Measurements from ENCODE around the gene IGSF8. TPM values are rescaled to one million over a fixed set of nuclear protein-coding genes. Genes with fewer than 3 reads are reported as not detected.
A peak's percentile ranks its signal among the peaks of the same experiment; 100 is the strongest.

Gene IGSF8
- total RNA-seq, 1 donor from 2014 or later, result 20.4 TPM

- no peak for DNase-seq (ENCODE audit: low spot score)
These were observed 11.2 kb downstream of the IGSF8 start for GRCh38 chr1:160087118-160087662.

- DNase-seq (ENCODE audit: low spot score), result no peak
These were observed 11.9 kb downstream of the IGSF8 start for GRCh38 chr1:160086456-160086892.

- no peak for DNase-seq (ENCODE audit: low spot score)
These were observed 12.5 kb downstream of the IGSF8 start for GRCh38 chr1:160085686-160086455.

GRCh38 chr1:160084771-160085321 is 13.6 kb downstream of the IGSF8 start:
- DNase-seq (ENCODE audit: low spot score), result no peak

- DNase-seq (ENCODE audit: low spot score), result no peak
These were observed 14.2 kb downstream of the IGSF8 start for GRCh38 chr1:160083968-160084770.

GRCh38 chr1:160082926-160083325 is 15.5 kb downstream of the IGSF8 start:
- DNase-seq (ENCODE audit: low spot score), result no peak

- no peak for DNase-seq (ENCODE audit: low spot score)
These were observed 15.9 kb downstream of the IGSF8 start for GRCh38 chr1:160082487-160082886.

- DNase-seq (ENCODE audit: low spot score), result no peak
These were observed 17.0 kb downstream of the IGSF8 start, which contains the start of gene KCNJ9 for GRCh38 chr1:160081261-160081936. TSS of gene KCNJ9 (plus strand) at chr1:160081538. CDS start at chr1:160084031, 2,493 bp downstream.

GRCh38 chr1:160080381-160081100 is 17.9 kb downstream of the IGSF8 start:
- no peak for DNase-seq (ENCODE audit: low spot score)

GRCh38 chr1:160079448-160079847 is 19.0 kb downstream of the IGSF8 start:
- DNase-seq (ENCODE audit: low spot score), result no peak

GRCh38 chr1:160078512-160079195 is 19.8 kb downstream of the IGSF8 start:
- DNase-seq (ENCODE audit: low spot score), result no peak

- no peak for DNase-seq (ENCODE audit: low spot score)
These were observed 20.9 kb downstream of the IGSF8 start for GRCh38 chr1:160077486-160077885.

- no peak for DNase-seq (ENCODE audit: low spot score)
These were observed 22.1 kb downstream of the IGSF8 start for GRCh38 chr1:160076295-160076694.

GRCh38 chr1:160075836-160076235 is 22.6 kb downstream of the IGSF8 start:
- DNase-seq (ENCODE audit: low spot score), result no peak

GRCh38 chr1:160074865-160075264 is 23.6 kb downstream of the IGSF8 start:
- DNase-seq (ENCODE audit: low spot score), result no peak

GRCh38 chr1:160071289-160071688 is 27.1 kb downstream of the IGSF8 start:
- no peak for DNase-seq (ENCODE audit: low spot score)

- DNase-seq (ENCODE audit: low spot score), result peak; percentile 92
These were observed 27.9 kb downstream of the IGSF8 start for GRCh38 chr1:160070243-160071163.

- peak; percentile 37 for DNase-seq (ENCODE audit: low spot score)
These were observed 28.8 kb downstream of the IGSF8 start, which contains the start of gene KCNJ10 for GRCh38 chr1:160069460-160070231. TSS of gene KCNJ10 (minus strand) at chr1:160070160. CDS start at chr1:160042532, 27,628 bp downstream.
